ENCODE data around the gene OBSCN.

The OBSCN gene

DNA sequence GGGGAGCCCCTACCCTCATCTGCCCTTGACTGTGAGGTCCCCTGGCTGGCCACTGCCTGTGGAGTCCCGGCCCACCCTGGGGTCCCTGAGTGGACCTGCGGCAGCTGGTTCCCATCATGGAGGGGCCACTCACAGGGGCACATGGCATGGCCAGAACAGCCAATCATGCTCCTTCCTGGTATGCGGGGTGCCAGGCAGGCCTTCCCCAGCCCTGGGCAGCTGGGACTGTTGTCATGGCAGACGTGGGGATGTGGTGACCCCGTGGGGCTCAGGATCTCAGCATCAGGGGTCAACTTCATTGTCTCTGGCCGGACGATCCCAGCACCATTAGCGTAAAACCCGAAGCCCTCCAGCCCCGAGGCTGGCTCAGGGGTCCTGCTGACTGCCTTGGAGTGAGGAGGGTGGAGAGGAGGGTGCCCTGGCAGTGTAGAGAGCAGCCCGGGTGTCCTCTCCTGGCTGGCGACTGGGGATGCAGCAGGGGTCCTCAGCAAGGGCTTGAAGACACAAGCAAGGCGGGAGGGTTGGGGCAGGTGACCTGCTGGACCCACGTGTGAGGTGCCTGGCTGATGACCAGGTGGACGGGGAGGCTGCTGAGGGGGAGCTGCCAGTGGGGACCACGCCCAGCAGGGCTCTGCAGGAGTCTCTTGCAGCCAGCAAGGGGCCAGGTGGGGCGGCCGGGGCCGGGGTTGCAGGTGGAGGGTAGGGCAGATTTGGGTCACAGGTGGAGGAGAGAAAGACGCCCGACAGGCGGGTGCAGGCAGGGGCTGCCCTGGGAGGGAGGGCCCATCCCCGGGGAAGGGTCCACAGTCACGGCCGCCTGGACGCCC is 153.7 kb downstream of the OBSCN start:
- no peak for TF ChIP-seq FOXA1 (IDR thresholded peaks at IDR 0.05)
- no peak for TF ChIP-seq FOXK2 (IDR thresholded peaks at IDR 0.05)
- TF ChIP-seq HDGF (IDR thresholded peaks at IDR 0.05; ENCODE audit: borderline replicate concordance): no peak
- no peak for TF ChIP-seq ARNT (IDR thresholded peaks at IDR 0.05)
- TF ChIP-seq ELF4 (IDR thresholded peaks at IDR 0.05): no peak
- TF ChIP-seq SUZ12 (IDR thresholded peaks at IDR 0.05): no peak
- TF ChIP-seq BHLHE40 (IDR thresholded peaks at IDR 0.05; ENCODE audit: borderline replicate concordance): no peak
- TF ChIP-seq FOXM1 (IDR thresholded peaks at IDR 0.05; ENCODE audit: borderline replicate concordance): no peak
- no peak for TF ChIP-seq L3MBTL2 (conservative IDR thresholded peaks at IDR 0.05)
- TF ChIP-seq, protein P1, sequence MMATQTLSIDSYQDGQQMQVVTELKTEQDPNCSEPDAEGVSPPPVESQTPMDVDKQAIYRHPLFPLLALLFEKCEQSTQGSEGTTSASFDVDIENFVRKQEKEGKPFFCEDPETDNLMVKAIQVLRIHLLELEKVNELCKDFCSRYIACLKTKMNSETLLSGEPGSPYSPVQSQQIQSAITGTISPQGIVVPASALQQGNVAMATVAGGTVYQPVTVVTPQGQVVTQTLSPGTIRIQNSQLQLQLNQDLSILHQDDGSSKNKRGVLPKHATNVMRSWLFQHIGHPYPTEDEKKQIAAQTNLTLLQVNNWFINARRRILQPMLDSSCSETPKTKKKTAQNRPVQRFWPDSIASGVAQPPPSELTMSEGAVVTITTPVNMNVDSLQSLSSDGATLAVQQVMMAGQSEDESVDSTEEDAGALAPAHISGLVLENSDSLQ (IDR thresholded peaks at IDR 0.05): no peak
- TF ChIP-seq SP1 (IDR thresholded peaks at IDR 0.05): no peak
- TF ChIP-seq CTBP1 (IDR thresholded peaks at IDR 0.05; ENCODE audit: borderline replicate concordance): no peak
- TF ChIP-seq LEF1 (IDR thresholded peaks at IDR 0.05; ENCODE audit: borderline replicate concordance): no peak
- TF ChIP-seq NFRKB (IDR thresholded peaks at IDR 0.05): no peak
- no peak for TF ChIP-seq TARDBP (IDR thresholded peaks at IDR 0.05)
- no peak for DNase-seq (ENCODE audit: extremely low spot score)
- ChIA-PET CTCF (interaction anchor here (0.8 kb wide), 1 partner anchor 17 kb away, joined by 3 read pairs; no protein-coding TSS in a partner anchor), POLR2A (no interaction called here)

DNA sequence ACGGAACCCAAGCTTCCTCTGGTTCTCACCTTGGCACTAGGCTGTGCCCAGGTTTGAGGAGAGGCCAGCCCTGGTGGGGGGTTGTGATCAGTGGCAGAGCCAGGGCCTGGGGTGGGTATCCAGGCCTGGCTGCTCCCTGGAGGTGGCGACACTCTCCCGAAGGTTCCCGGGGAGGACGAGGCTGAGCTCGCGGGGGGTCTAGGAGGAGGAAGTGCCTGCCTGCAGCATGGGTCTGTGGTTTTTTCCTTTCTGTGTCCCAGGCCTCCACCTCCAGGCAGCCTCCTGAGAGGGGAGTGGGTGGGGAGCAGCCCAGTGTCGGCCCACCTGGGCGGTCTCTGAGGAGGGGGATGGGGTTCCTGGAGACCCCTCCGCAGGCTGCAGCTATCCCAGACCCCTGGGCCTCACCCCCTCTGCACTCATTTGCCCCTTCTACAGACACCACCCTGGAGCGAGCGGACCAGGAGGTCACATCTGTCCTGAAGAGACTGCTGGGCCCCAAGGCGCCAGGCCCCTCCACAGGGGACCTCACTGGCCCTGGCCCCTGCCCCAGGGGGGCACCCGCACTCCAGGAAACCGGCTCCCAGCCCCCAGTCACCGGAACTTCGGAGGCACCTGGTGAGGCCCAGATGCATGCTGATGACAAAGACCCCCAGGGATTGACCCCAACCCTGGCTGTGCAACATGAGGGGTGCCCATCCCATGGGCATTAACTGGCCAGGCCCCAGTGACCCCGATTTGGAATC is 154.5 kb downstream of the OBSCN start:
- no peak for DNase-seq (ENCODE audit: extremely low spot score)
- ChIA-PET POLR2A (no interaction called here), CTCF (no interaction called here)
- TF ChIP-seq ARNT (IDR thresholded peaks at IDR 0.05): 0 out of 2 replicates have a peak, but pooled peaks have one; percentile 17
- TF ChIP-seq ZNF384 (IDR thresholded peaks at IDR 0.05): no peak
- TF ChIP-seq HDGF (IDR thresholded peaks at IDR 0.05; ENCODE audit: borderline replicate concordance): no peak
- TF ChIP-seq FOXM1 (IDR thresholded peaks at IDR 0.05; ENCODE audit: borderline replicate concordance): no peak

DNA sequence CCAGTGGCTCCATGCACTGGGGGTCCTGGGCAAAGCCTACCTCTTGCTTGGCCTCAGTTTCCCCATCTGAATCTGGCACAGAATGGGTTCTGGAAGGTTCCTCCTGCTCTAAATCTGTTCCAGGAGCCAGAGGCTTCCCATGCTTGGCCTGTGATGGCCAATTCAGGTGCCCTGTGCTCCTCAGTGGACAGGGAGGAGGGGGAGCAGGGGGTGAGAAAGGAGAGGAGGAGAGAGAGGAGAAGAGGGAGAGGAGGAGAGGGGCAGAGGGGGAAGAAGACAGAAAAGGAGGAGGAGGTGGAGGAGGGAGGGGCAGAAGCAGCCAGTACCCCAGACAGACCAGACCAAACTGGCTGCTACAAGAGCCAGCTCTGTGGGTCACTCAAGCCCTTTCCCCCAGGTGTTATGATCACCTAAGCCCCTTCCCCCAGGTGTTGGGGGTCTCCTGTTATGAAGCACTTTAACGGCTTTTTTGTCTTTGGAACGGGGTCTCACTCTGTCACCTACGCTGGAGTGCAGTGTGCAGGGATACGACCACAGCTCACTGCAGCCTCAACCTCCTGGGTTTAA is 155.1 kb downstream of the OBSCN start:
- no peak for TF ChIP-seq ZNF384 (IDR thresholded peaks at IDR 0.05)
- TF ChIP-seq ARNT (IDR thresholded peaks at IDR 0.05): no peak
- no peak for TF ChIP-seq HDGF (IDR thresholded peaks at IDR 0.05; ENCODE audit: borderline replicate concordance)
- TF ChIP-seq FOXM1 (IDR thresholded peaks at IDR 0.05; ENCODE audit: borderline replicate concordance): no peak
- TF ChIP-seq FOXA1 (IDR thresholded peaks at IDR 0.05): no peak
- no peak for TF ChIP-seq SUZ12 (IDR thresholded peaks at IDR 0.05)
- TF ChIP-seq SP1 (IDR thresholded peaks at IDR 0.05): no peak
- no peak for TF ChIP-seq BHLHE40 (IDR thresholded peaks at IDR 0.05; ENCODE audit: borderline replicate concordance)
- no peak for TF ChIP-seq CTBP1 (IDR thresholded peaks at IDR 0.05; ENCODE audit: borderline replicate concordance)
- TF ChIP-seq LEF1 (IDR thresholded peaks at IDR 0.05; ENCODE audit: borderline replicate concordance): no peak
- TF ChIP-seq ELF4 (IDR thresholded peaks at IDR 0.05): no peak
- no peak for TF ChIP-seq TARDBP (IDR thresholded peaks at IDR 0.05)
- no peak for TF ChIP-seq L3MBTL2 (conservative IDR thresholded peaks at IDR 0.05)
- TF ChIP-seq NFRKB (IDR thresholded peaks at IDR 0.05): no peak
- no peak for DNase-seq (ENCODE audit: extremely low spot score)
- ChIA-PET POLR2A (no interaction called here), CTCF (no interaction called here)

DNA sequence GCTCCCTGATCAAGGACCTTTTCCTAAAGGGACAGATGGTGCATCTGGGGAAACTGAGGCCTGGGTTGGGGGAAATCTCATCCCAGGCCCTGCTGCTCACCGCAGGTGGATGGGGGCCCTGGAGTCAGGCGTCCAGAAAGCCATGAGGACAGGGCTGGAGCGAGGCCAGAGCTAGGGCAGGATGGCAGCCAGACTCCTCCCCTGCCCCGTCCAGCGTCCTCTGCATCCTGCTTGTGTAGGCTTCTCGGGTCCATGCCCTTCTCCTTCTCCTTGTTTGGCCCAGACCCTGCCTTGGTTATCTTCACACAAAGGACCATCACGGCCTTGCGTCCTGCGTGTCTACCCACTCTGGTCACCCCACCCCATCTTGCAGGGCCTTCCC is 155.8 kb downstream of the OBSCN start:
- POLR2A ChIA-PET: no interaction called here
- TF ChIP-seq ELF4 (IDR thresholded peaks at IDR 0.05): no peak
- CTCF ChIA-PET: no interaction called here
- DNase-seq (ENCODE audit: extremely low spot score): no peak

DNA sequence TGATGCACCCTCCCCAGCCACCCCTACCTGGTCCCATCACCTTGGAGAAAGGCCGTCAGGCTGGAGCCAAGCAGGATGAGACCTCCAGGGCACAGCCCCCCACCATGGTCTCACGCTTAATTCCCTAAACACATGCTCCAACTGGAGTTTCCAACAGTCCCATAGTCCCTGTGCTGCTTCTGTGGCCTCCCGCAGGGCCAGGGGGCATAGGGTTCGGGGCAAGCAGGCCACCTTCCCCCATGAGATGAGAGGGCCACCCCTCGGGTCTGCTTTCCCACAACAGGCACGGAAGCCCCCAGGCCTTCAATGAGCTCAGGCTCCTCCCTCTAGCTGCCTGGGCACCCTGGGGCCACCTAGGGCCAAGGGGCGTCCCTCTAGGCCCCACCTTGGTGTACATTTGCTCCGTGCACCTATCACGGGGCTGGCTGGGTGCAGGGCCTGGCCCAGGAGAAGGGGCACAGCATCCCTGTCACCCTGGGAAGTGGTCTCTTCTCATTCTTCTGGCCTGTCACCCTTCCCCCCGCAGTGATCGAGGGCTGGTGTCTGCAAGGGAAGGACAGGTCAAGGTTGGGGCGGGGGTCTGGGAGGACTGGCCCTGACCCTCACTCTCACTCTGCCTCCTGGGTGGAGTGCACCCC is 156.3 kb downstream of the OBSCN start:
- TF ChIP-seq ZNF384 (IDR thresholded peaks at IDR 0.05) (no peak), LEF1 (IDR thresholded peaks at IDR 0.05; ENCODE audit: borderline replicate concordance) (no peak), SUZ12 (IDR thresholded peaks at IDR 0.05) (no peak)
- CTCF ChIA-PET: no interaction called here
- POLR2A ChIA-PET: no interaction called here
- DNase-seq (ENCODE audit: extremely low spot score): no peak

DNA sequence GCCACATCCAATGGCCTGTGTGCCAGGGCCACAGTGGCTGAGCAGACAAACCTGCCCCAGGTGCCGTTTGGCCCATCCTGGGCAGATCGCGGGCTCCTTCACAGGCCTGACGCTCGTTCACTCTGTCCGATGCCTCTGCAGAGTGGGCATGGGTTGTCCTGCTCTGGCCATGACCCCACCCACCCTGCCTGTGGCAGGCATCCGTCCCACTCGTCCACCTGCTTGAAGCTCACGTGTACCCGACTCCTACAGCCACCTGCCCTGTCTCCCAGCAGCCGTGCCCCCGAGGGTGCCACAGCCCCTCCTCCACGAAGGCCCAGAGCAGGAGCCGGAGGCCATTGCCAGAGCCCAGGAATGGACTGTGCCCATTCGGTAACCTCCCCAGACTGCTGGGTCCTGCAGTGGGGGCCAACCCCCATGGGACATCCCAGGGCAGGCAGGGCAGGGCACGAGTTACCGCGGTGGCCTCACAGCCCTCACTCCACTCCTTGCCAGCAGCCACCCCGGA is 156.9 kb downstream of the OBSCN start:
- POLR2A ChIA-PET: no interaction called here
- CTCF ChIA-PET: no interaction called here
- TF ChIP-seq LEF1 (IDR thresholded peaks at IDR 0.05; ENCODE audit: borderline replicate concordance): no peak
- no peak for TF ChIP-seq SP1 (IDR thresholded peaks at IDR 0.05)
- TF ChIP-seq CTBP1 (IDR thresholded peaks at IDR 0.05; ENCODE audit: borderline replicate concordance): no peak
- TF ChIP-seq FOXK2 (IDR thresholded peaks at IDR 0.05): no peak
- no peak for TF ChIP-seq FOXA1 (IDR thresholded peaks at IDR 0.05)
- TF ChIP-seq BHLHE40 (IDR thresholded peaks at IDR 0.05; ENCODE audit: borderline replicate concordance): no peak
- TF ChIP-seq ZNF384 (IDR thresholded peaks at IDR 0.05): no peak
- TF ChIP-seq ELF4 (IDR thresholded peaks at IDR 0.05): no peak
- no peak for TF ChIP-seq L3MBTL2 (conservative IDR thresholded peaks at IDR 0.05)
- TF ChIP-seq HDGF (IDR thresholded peaks at IDR 0.05; ENCODE audit: borderline replicate concordance): no peak
- no peak for TF ChIP-seq SUZ12 (IDR thresholded peaks at IDR 0.05)
- TF ChIP-seq ARNT (IDR thresholded peaks at IDR 0.05): no peak
- DNase-seq (ENCODE audit: extremely low spot score): no peak

Data from HEK293T (cell line).